Brain microvascular endothelial cell (primary cell): ENCODE results near the gene PTPRU.

Experiments used
- DNase-seq: peaks from one replicate; pipeline ENCODE4 v3.0.0-alpha.2; 2020
- H3K27ac ChIP-seq: fragments of 250-450 bp; sonication (Bioruptor Pico); 2 replicates; pipeline ENCODE4 v1.5.1; 2020; ENCODE audit warnings: mild to moderate bottlenecking, moderate library complexity
- H3K27me3 ChIP-seq: fragments of 250-450 bp; sonication (Bioruptor Pico); replicated peaks from 2 replicates; pipeline ENCODE4 v1.5.1; 2020; ENCODE audit warnings: mild to moderate bottlenecking
- H3K36me3 ChIP-seq: fragments of 250-450 bp; sonication (Bioruptor Pico); replicated peaks from 2 replicates; pipeline ENCODE4 v1.5.1; 2020; ENCODE audit warnings: mild to moderate bottlenecking
- H3K4me3 ChIP-seq: 2 replicates; pipeline ENCODE4 v1.5.1; 2011; ENCODE audit warnings: low read depth, mild to moderate bottlenecking, control low read depth, low read length, moderate library complexity
- in situ Hi-C: cut with HindIII; loops from 2 replicates; pipeline ENCODE4 v1.10.0; 2017; ENCODE audit warnings: low sequenced_read_pairs, low pct_ligation_motif_present
- TF ChIP-seq, protein P1 (sequence below): IDR thresholded peaks from 2 replicates; pipeline ENCODE4 v1.5.1; 2011; ENCODE audit warnings: low read depth, mild to moderate bottlenecking, moderate library complexity, low read length, control low read depth, inconsistent platforms; ENCODE audit errors: missing control alignments

PTPRU gene

DNA sequence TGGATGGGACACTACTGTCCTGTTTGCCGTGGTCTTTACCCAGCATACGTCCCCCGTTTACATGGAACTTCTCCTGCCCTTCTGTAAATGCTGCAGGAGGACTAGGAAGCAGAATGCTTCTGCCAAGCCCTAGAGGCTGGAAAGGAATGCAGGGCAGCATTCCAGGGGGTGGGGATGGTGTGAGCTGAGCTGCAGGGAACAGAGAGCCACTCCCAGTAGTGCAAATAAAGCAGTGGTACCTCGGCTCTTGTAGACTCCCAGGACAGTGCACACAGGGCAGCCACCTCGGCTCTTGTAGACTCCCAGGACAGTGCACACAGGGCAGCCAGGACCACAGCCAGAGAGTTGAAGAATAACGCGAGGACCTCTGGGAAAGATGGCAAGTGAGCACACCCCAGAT, 35.4 kb downstream of the PTPRU start:
- no peaks in the 10 kb centered on the region for H3K27me3 ChIP-seq
- TF ChIP-seq, protein P1, sequence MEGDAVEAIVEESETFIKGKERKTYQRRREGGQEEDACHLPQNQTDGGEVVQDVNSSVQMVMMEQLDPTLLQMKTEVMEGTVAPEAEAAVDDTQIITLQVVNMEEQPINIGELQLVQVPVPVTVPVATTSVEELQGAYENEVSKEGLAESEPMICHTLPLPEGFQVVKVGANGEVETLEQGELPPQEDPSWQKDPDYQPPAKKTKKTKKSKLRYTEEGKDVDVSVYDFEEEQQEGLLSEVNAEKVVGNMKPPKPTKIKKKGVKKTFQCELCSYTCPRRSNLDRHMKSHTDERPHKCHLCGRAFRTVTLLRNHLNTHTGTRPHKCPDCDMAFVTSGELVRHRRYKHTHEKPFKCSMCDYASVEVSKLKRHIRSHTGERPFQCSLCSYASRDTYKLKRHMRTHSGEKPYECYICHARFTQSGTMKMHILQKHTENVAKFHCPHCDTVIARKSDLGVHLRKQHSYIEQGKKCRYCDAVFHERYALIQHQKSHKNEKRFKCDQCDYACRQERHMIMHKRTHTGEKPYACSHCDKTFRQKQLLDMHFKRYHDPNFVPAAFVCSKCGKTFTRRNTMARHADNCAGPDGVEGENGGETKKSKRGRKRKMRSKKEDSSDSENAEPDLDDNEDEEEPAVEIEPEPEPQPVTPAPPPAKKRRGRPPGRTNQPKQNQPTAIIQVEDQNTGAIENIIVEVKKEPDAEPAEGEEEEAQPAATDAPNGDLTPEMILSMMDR: no peak
- in situ Hi-C loops: no loop called here

DNA sequence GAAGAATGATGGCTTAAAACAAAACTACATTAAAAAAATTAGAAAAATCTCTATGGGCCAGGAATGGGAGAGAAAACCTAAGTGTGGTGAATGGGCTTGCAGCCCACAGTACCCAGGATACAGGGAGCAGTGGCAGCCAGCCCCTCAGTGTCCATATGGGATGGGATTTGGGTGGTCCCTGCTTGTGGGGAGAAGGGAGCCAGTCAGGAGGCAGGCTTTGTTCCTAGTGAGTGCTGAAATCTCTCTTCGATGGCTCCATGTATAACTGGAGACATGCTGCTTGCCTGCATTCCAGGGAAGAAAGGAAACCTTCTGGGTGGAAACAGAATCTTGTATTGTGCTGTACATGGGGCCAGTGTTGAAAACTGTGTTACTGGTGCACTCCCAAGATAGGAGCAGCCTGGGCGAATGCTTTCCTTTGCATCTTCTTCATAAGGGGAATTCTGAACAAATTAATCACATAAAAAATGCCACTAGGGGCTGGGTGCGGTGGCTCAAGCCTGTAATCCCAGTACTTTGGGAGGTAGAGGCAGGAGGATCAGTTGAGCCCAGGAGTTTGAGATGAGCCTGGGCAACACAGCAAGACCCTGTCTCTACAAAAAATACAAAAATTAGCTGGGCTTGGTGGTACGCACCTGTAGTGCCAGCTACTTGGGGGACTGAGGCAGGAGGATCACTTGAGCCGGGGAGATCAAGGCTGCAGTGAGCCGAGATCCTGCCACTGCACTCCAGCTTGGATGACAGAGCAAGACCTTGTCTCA, 36.0 kb downstream of the PTPRU start:
- TF ChIP-seq, protein P1: no peak
- H3K36me3 ChIP-seq: no peaks in the 10 kb centered on the region
- H3K27me3 ChIP-seq: no peaks in the 10 kb centered on the region
- no peak overlapping the region for H3K4me3 ChIP-seq
- H3K27ac ChIP-seq: no peak overlapping the region
- no peak for DNase-seq
- in situ Hi-C loops: no loop called here

More for the DNA sequence above, 35.4 kb downstream of the PTPRU start:
- H3K27ac ChIP-seq: no peak overlapping the region
- DNase-seq: peak; percentile 54
- H3K4me3 ChIP-seq: no peak overlapping the region
- no peaks in the 10 kb centered on the region for H3K36me3 ChIP-seq

DNA sequence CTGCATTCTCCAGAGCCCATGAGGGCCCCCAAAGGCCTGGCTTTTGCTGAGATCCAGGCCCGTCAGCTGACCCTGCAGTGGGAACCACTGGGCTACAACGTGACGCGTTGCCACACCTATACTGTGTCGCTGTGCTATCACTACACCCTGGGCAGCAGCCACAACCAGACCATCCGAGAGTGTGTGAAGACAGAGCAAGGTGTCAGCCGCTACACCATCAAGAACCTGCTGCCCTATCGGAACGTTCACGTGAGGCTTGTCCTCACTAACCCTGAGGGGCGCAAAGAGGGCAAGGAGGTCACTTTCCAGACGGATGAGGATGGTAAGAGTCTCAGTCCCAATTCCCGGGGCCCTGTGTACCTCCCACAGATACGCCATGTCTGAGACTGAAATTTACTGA, 39.1 kb downstream of the PTPRU start:
- Histone ChIP-seq H3K36me3 (no peaks in the 10 kb centered on the region), H3K27me3 (no peaks in the 10 kb centered on the region), H3K27ac (no peak overlapping the region), H3K4me3 (no peak overlapping the region)
- DNase-seq: no peak
- TF ChIP-seq, protein P1: no peak
- in situ Hi-C loops: no loop called here

DNA sequence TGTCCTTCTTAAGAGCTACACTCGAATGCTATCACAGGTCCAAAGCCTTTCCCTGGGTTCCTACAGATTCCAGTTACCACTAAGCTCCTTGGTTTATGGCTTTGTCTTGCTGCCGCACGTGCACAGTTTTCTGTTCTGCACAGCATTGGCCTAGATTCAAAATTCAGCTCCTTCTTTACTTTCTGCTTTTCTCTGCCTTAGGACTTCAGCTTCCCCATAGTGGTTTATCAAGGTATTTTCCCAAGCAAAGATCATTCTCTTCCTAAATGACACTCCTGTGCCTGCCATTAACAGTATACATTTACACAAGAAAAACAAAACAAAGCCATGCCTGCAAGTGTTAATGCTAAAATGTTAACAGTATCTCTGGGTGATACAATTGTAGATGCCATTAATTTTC, 41.8 kb downstream of the PTPRU start:
- H3K4me3 ChIP-seq: no peak overlapping the region
- TF ChIP-seq, protein P1: no peak
- H3K27me3 ChIP-seq: no peaks in the 10 kb centered on the region
- no peaks in the 10 kb centered on the region for H3K36me3 ChIP-seq
- no peak for DNase-seq
- H3K27ac ChIP-seq: no peak overlapping the region
- in situ Hi-C loops: no loop called here

DNA sequence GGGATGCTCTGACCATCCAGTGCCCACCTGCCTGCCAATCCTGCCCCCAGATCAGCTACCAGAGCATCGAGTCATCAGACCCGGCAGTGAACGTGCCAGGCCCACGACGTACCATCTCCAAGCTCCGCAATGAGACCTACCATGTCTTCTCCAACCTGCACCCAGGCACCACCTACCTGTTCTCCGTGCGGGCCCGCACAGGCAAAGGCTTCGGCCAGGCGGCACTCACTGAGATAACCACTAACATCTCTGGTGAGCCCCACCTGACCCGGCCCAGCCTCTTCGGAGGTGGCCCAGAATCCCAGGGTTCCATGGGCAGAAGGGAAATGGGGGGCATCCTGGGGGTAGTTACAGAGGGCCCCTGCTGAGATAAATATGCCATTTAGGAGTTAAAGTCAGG, 43.1 kb downstream of the PTPRU start:
- no peaks in the 10 kb centered on the region for H3K36me3 ChIP-seq
- TF ChIP-seq, protein P1: no peak
- in situ Hi-C loops: no loop called here

DNA sequence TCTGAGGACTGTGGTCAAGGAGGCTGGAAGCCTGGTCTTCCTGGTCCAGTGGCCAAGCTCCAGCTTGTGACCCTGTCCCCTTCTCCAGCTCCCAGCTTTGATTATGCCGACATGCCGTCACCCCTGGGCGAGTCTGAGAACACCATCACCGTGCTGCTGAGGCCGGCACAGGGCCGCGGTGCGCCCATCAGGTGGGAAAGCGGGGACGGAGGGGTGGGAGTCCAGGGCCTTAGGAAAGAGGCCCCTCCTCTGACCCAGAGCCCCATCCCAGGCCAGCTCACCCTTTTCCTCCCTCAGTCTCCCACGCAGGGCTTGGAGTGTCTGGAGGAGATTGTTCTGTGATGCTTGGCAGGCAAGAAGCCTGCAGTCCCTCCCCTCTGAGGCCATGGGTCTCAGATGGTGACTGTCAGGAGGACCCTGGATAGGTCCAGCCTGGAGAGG, 43.6 kb downstream of the PTPRU start:
- in situ Hi-C loops: no loop called here

More for the DNA sequence above, 43.1 kb downstream of the PTPRU start:
- DNase-seq: no peak
- no peak overlapping the region for H3K27ac ChIP-seq
- no peaks in the 10 kb centered on the region for H3K27me3 ChIP-seq
- H3K4me3 ChIP-seq: no peak overlapping the region

More for the DNA sequence above, 43.6 kb downstream of the PTPRU start:
- no peaks in the 10 kb centered on the region for H3K27me3 ChIP-seq
- no peaks in the 10 kb centered on the region for H3K36me3 ChIP-seq
- TF ChIP-seq, protein P1: no peak
- H3K27ac ChIP-seq: no peak overlapping the region
- DNase-seq: no peak
- H3K4me3 ChIP-seq: no peak overlapping the region
